Measurements from ENCODE around the gene PFDN1. TPM values are rescaled to one million over a fixed set of nuclear protein-coding genes. Genes with fewer than 3 reads are reported as not detected.
A peak's percentile ranks its signal among the peaks of the same experiment; 100 is the strongest.
"Not testable (repeated sequence)": the region's sequence is repeated elsewhere in the genome, so short reads cannot be mapped to it uniquely, and the experiment has no call there.

The PFDN1 gene
- total RNA-seq, 4 donors from 2014 or later, result 72.9 to 230 (median 98.4) TPM

DNA sequence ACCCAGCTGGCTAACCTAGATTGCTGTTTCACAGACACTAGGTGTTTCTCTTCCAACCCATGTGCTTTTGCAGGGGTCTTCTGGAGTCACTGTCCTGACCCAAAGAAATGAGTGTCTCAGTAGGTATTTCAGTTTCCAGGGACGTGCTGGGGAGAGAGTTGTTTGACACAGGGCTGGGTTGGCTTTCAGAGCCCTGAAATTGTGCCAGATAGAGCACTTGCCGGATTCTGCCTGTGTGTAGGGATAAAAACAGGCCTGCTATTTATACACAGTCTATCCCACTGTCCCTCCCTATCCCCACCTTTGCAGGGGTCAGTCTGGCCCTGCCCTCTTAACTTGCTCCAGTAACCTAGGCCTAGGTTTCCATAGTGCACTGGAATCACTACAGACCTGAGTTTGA, 44.5 kb upstream of the PFDN1 start:
- Histone ChIP-seq H3K4me3 (peak overlapping the region in 1 of 4 donors; percentile 78), H3K27ac (peak overlapping the region; percentile 86 to 95 (median 90)), H3K36me3 (no peaks in the 10 kb centered on the region), H3K4me1 (peaks cover 19 to 57% (median 38%) of the 10 kb centered on the region in 4 donors), H3K9me3 (no peaks in the 10 kb centered on the region), H3K27me3 (no peaks in the 10 kb centered on the region)
- TF ChIP-seq POLR2AphosphoS5 (IDR thresholded peaks at IDR 0.05), result no peak
- no peak for DNase-seq
- intact Hi-C loops (cut with DNase I; ENCODE audit: low total_unique reads) (loop anchor here (10.0 kb wide), 1 partner anchor 173 kb away; the partner anchor contains the start of gene CYSTM1), in situ Hi-C loops (cut with MboI; ENCODE audit: low pct_ligation_motif_present in 1 of 4, low pct_unique_long_range_greater_than_20kb in 1 of 4, low sequenced_read_pairs in 3 of 4) (no loop called here)
- 0 to 22% methylated on average over 1 to 2 of the region's 2 CpGs for WGBS, 2 donors (ENCODE audit: low coverage in 1 of 2)

DNA sequence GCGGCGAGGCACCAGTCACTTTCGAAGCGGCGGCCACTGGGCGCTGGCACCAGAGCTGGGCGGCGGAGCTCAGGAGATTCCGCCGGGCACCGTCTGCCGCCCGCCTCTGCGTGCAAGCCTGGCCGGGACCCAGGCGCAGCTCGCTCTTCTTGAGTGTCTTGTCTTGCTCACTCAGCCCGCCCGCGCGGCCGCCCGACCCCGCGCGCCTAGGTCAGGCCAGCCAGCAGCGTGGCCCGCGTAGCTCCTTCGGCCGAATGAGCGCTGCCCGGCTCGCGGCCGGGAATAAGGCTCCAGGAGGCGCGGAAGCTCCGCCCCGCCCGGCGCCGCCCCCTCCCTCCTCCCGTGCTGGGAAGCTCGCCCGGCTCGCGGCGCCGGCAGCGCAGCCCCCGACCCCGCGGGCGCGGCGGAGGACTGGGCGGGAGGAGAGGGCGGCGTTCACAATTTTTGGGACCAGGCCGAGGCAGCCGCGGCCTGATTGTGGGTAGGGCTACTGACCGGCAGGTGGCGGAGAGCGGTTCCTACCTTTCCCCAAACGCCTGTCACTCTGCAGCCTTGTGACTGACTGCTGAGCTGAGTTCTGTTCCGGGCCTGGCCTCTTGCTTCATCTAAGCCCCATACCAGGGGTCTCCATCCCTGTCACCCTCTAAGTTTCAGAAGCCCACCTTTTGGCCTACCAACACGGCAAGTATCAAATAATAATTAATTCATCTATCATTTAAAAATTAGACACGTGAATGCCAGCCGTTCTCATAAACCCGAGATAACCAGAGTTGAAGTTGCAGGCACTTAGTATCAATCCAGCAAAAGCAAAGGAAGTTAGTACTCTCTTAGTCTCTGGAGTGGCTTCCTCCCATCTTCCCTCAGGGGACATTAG, 43.7 kb upstream of the PFDN1 start, which contains the start of gene HBEGF:
HBEGF (minus strand) TSS at position 256 of the 874 bp plus-strand sequence. CDS start 275 bp downstream, outside the sequence.
- Histone ChIP-seq H3K4me3 (peak within 1 kb of the TSS; percentile 54 to 78 (median 72)), H3K4me1 (peaks cover 19 to 64% (median 41%) of the 10 kb centered on the region in 4 donors), H3K9me3 (no peaks in the 10 kb centered on the region), H3K27ac (peak within 1 kb of the TSS; percentile 86 to 95 (median 90)), H3K27me3 (no peaks in the 10 kb centered on the region), H3K36me3 (no peaks in the 10 kb centered on the region)
- in situ Hi-C loops (cut with MboI; ENCODE audit: low pct_ligation_motif_present in 1 of 4, low pct_unique_long_range_greater_than_20kb in 1 of 4, low sequenced_read_pairs in 3 of 4), result no loop called here
- TF ChIP-seq, protein P1, sequence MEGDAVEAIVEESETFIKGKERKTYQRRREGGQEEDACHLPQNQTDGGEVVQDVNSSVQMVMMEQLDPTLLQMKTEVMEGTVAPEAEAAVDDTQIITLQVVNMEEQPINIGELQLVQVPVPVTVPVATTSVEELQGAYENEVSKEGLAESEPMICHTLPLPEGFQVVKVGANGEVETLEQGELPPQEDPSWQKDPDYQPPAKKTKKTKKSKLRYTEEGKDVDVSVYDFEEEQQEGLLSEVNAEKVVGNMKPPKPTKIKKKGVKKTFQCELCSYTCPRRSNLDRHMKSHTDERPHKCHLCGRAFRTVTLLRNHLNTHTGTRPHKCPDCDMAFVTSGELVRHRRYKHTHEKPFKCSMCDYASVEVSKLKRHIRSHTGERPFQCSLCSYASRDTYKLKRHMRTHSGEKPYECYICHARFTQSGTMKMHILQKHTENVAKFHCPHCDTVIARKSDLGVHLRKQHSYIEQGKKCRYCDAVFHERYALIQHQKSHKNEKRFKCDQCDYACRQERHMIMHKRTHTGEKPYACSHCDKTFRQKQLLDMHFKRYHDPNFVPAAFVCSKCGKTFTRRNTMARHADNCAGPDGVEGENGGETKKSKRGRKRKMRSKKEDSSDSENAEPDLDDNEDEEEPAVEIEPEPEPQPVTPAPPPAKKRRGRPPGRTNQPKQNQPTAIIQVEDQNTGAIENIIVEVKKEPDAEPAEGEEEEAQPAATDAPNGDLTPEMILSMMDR (IDR thresholded peaks at IDR 0.05), result peak in 4 of 5 experiments; percentile 38 to 49 (median 41)
- TF ChIP-seq POLR2A (IDR thresholded peaks at IDR 0.05), result peak; percentile 89
- no peak for TF ChIP-seq EP300 (IDR thresholded peaks at IDR 0.05; ENCODE audit: low read depth)
- peak; percentile 95 to 98 (median 97) for TF ChIP-seq POLR2AphosphoS5 (IDR thresholded peaks at IDR 0.05)
- intact Hi-C loops (cut with DNase I; ENCODE audit: low total_unique reads), result loop anchor here (10.0 kb wide), 1 partner anchor 172 kb away; the partner anchor contains the start of gene CYSTM1
- DNase-seq, result peak; percentile 90
- 2 to 10% methylated on average over 4 to 39 of the region's 72 CpGs for WGBS, 2 donors (ENCODE audit: low coverage in 1 of 2)

DNA sequence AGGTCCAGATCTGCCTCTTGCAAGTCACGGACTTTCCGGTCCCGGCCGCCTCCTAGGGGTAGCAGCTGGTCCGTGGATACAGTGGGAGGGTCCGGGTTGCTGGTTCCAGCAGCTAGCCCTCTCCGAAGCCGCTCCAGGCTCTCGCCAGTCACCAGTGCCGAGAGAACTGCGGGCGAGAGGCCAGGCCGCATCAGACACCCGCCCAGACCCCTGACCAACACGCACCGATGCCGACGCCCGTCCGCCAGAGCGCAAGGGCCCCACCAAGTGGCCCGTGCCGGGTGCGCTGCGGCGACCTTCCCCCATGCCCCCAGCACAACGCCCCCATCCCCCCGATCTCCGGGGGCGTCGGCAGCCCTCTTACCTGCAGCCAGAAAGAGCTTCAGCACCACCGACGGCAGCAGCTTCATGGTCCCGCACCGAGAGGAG, 43.0 kb upstream of the PFDN1 start:
- no peak for TF ChIP-seq POLR2AphosphoS5 (IDR thresholded peaks at IDR 0.05)
- TF ChIP-seq, protein P1 (IDR thresholded peaks at IDR 0.05), result peak in 3 of 5 experiments; percentile 26 to 31 (median 30)
- intact Hi-C loops (cut with DNase I; ENCODE audit: low total_unique reads), result loop anchor here (10.0 kb wide), 1 partner anchor 171 kb away; the partner anchor contains the start of gene CYSTM1
- no peaks in the 10 kb centered on the region for H3K27me3 ChIP-seq
- in situ Hi-C loops (cut with MboI; ENCODE audit: low pct_ligation_motif_present in 1 of 4, low pct_unique_long_range_greater_than_20kb in 1 of 4, low sequenced_read_pairs in 3 of 4), result no loop called here
- DNase-seq, result peak; percentile 60
- H3K36me3 ChIP-seq, result no peaks in the 10 kb centered on the region
- peak overlapping the region; percentile 54 to 78 (median 72) for H3K4me3 ChIP-seq
- peak overlapping the region; percentile 86 to 95 (median 90) for H3K27ac ChIP-seq
- 17% methylated on average over 13 of the region's 35 CpGs; no CpG with 5 or more reads in 1 of the 2 donors for WGBS, 2 donors (ENCODE audit: low coverage in 1 of 2)
- no peaks in the 10 kb centered on the region for H3K9me3 ChIP-seq
- H3K4me1 ChIP-seq, result peaks cover 19 to 67% (median 42%) of the 10 kb centered on the region in 4 donors

DNA sequence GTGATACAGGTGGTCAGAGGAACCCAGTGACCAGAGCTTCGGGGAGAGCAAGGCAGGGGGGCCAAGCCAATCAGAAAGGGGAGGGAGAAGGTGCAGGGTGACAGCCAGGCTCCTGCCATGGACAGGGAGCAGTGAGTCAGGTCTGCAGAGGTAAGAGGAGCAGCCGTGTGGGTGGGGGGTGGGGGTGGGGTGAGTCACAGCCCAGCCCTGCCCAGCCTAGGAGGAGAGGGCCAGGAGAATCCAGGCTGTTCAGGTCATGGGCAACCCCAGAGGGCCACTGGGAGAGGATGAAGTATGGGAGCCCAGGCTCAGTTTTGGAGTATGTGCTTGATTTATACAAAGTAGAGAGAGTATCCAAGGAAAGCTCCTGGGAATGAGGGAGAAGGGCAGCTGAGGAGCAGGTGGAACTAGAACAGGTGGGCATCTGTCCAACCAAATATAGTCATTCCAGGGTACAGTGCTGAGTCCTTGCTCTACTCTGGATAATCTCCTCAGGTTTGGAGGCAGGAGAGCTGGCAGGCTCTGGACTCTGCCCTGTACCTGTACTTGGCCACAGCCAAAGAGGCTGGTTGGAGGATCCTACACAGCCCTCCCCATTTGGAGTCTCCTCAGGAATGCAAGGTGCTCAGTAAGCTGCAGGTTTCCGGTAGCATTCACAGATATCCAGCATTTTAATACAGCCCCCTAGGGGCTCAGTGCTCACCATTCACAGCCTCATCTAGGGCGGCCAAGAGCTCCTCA, 42.0 kb upstream of the PFDN1 start:
- peak; percentile 42 for DNase-seq
- peak overlapping the region; percentile 86 to 95 (median 90) for H3K27ac ChIP-seq
- TF ChIP-seq, protein P1 (IDR thresholded peaks at IDR 0.05), result no peak
- TF ChIP-seq POLR2AphosphoS5 (IDR thresholded peaks at IDR 0.05) (peak in 1 of 3 donors; percentile 10), EP300 (IDR thresholded peaks at IDR 0.05; ENCODE audit: low read depth) (no peak), POLR2A (IDR thresholded peaks at IDR 0.05) (no peak)
- peaks cover 19 to 72% (median 42%) of the 10 kb centered on the region in 4 donors for H3K4me1 ChIP-seq
- H3K27me3 ChIP-seq, result no peaks in the 10 kb centered on the region
- intact Hi-C loops (cut with DNase I; ENCODE audit: low total_unique reads) (loop anchor here (10.0 kb wide), 1 partner anchor 170 kb away; the partner anchor contains the start of gene CYSTM1), in situ Hi-C loops (cut with MboI; ENCODE audit: low pct_ligation_motif_present in 1 of 4, low pct_unique_long_range_greater_than_20kb in 1 of 4, low sequenced_read_pairs in 3 of 4) (no loop called here)
- WGBS, 2 donors (ENCODE audit: low coverage in 1 of 2), result 51 to 70% methylated on average over 2 to 4 of the region's 4 CpGs
- peak overlapping the region in 3 of 4 donors; percentile 54 to 78 (median 73) for H3K4me3 ChIP-seq
- no peaks in the 10 kb centered on the region for H3K9me3 ChIP-seq
- H3K36me3 ChIP-seq, result no peaks in the 10 kb centered on the region

DNA sequence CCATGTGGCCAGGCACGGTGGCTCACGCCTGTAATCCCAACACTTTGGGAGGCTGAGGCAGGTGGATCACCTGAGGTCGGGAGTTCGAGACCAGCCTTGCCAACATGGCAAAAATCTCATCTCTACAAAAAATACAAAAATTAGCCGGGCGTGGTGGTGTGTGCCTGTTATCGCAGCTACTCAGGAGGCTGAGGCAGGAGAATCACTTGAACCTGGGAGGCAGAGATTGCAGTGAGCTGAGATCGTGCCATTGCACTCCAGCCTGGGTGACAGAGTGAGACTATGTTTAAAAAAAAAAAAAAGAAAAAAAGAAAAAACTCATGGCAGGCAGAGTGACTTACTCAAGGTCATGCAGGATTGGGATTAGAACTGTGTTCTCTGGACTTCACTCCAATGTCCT, 40.9 kb upstream of the PFDN1 start:
- H3K9me3 ChIP-seq; in situ Hi-C loops (cut with MboI; ENCODE audit: low pct_ligation_motif_present in 1 of 4, low pct_unique_long_range_greater_than_20kb in 1 of 4, low sequenced_read_pairs in 3 of 4); H3K27me3 ChIP-seq; H3K36me3 ChIP-seq; H3K4me3 ChIP-seq; DNase-seq: not testable (repeated sequence)
- peak overlapping the region in 1 of 4 donors; percentile 10 for H3K27ac ChIP-seq
- intact Hi-C loops (cut with DNase I; ENCODE audit: low total_unique reads), result loop anchor here (10.0 kb wide), 1 partner anchor 169 kb away; the partner anchor contains the start of gene CYSTM1
- 93 to 97% methylated on average over 5 to 8 of the region's 8 CpGs for WGBS, 2 donors (ENCODE audit: low coverage in 1 of 2)
- peaks cover 19 to 63% (median 40%) of the 10 kb centered on the region in 4 donors for H3K4me1 ChIP-seq

Data from transverse colon (tissue), 4 donors.